Endothelial cell of umbilical vein (primary cell): ENCODE data around the gene GPBAR1.

Source experiments
- CTCF ChIP-seq, 2 donors: IDR thresholded peaks; 1 replicate in 1 of 2; 2 replicates in 1 of 2; pipeline ENCODE4 v1.5.1; 2011; ENCODE audit warnings: low read length in 2 of 2, mild to moderate bottlenecking in 2 of 2, moderate library complexity in 2 of 2, control low read depth in 1 of 2, inconsistent platforms in 1 of 2, low read depth in 1 of 2; ENCODE audit not compliant: insufficient read depth in 1 of 2; ENCODE audit errors: extremely low read depth in 1 of 2
- EZH2 ChIP-seq: IDR thresholded peaks from 2 replicates; pipeline ENCODE4 v1.6.1; 2012; ENCODE audit warnings: borderline replicate concordance, low read depth, mild to moderate bottlenecking, moderate library complexity, low read length, inconsistent platforms; ENCODE audit not compliant: severe bottlenecking
- FOS ChIP-seq: IDR thresholded peaks from 2 replicates; pipeline ENCODE4 v1.6.1; 2011; ENCODE audit warnings: mild to moderate bottlenecking, low read length, moderate library complexity, borderline replicate concordance; ENCODE audit not compliant: insufficient read depth
- JUN ChIP-seq: IDR thresholded peaks from 2 replicates; pipeline ENCODE4 v1.6.1; 2011; ENCODE audit warnings: borderline replicate concordance, low read depth; ENCODE audit not compliant: insufficient read length, insufficient read depth
- MAX ChIP-seq: IDR thresholded peaks from 2 replicates; pipeline ENCODE4 v1.6.1; 2011; ENCODE audit not compliant: insufficient read depth, insufficient read length
- MYC ChIP-seq: IDR thresholded peaks from one replicate; pipeline ENCODE4 v1.6.1; 2011; ENCODE audit warnings: mild to moderate bottlenecking, low read depth, low read length
- POLR2A ChIP-seq: IDR thresholded peaks from 2 replicates; pipeline ENCODE4 v1.6.1; 2012; ENCODE audit warnings: low read depth, mild to moderate bottlenecking, control low read depth, low read length
- POLR2AphosphoS5 ChIP-seq: IDR thresholded peaks from 2 replicates; pipeline ENCODE4 v1.6.1; 2012; ENCODE audit warnings: low read depth, mild to moderate bottlenecking, control low read depth, low read length, moderate library complexity; ENCODE audit not compliant: insufficient read depth

- TF ChIP-seq MYC (no peak), CTCF (IDR thresholded peaks at IDR 0.05; ENCODE audit: extremely low read depth in 1 of 2, insufficient read depth in 1 of 2, low read depth in 1 of 2, low read length in 2 of 2) (no peak), POLR2AphosphoS5 (no peak), POLR2A (no peak), EZH2 (no peak), JUN (no peak), FOS (no peak), MAX (no peak)
These were observed 21.6 kb downstream of the GPBAR1 start for GRCh38 chr2:218282173-218282991.
